GM12891 (cell line): ENCODE measurements around the gene CASP2.

Source experiments
- POLR2A ChIP-seq: IDR thresholded peaks from 2 replicates; pipeline ENCODE4 v1.6.1; 2011; ENCODE audit warnings: low read depth, low read length, control low read depth
- SPI1 ChIP-seq: IDR thresholded peaks from 2 replicates; pipeline ENCODE4 v1.6.1; 2011; ENCODE audit warnings: low read depth, low read length, control low read depth

DNA sequence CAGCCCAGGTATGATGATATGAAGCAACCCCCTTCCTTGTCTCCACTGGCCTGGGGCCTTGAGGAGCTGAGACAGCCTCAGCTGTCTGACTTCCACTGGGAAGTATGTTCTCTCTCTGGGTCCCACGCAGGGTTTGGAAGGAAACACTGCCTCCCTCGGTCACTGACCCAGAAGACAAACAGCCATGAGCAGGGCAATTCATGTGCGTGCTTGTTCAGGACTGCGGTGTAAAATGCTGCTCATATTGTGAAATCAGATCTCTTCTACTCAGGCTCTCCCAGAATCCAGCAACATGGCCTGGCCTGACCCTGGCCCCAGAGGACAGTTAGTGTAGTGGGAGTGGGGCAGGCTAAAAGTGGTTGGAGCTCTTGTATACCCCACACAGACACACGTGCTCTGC lies 30.5 kb downstream of the CASP2 start:
- no peak for TF ChIP-seq POLR2A
- TF ChIP-seq SPI1 = no peak
